HEK293T (cell line): ENCODE measurements around the gene SH3TC1.

Experiments used
- ARNT ChIP-seq: fragments of 450-650 bp; IDR thresholded peaks from 2 replicates; pipeline ENCODE4 v1.6.1; 2017; ENCODE audit warnings: mild to moderate bottlenecking
- BHLHE40 ChIP-seq: fragments of 450-650 bp; IDR thresholded peaks from 2 replicates; pipeline ENCODE4 v1.6.1; 2016; ENCODE audit warnings: mild to moderate bottlenecking, moderate library complexity, borderline replicate concordance
- CTBP1 ChIP-seq: fragments of 450-650 bp; IDR thresholded peaks from 2 replicates; pipeline ENCODE4 v1.6.1; 2016; ENCODE audit warnings: borderline replicate concordance
- ELF4 ChIP-seq: fragments of 450-650 bp; IDR thresholded peaks from 2 replicates; pipeline ENCODE4 v1.6.1; 2017; ENCODE audit warnings: antibody characterized with exemption
- FOXA1 ChIP-seq: fragments of 450-650 bp; IDR thresholded peaks from 2 replicates; pipeline ENCODE4 v1.6.1; 2016; ENCODE audit warnings: mild to moderate bottlenecking
- FOXK2 ChIP-seq: fragments of 450-650 bp; IDR thresholded peaks from 2 replicates; pipeline ENCODE4 v1.6.1; 2016; ENCODE audit warnings: mild to moderate bottlenecking
- FOXM1 ChIP-seq: fragments of 450-650 bp; IDR thresholded peaks from 2 replicates; pipeline ENCODE4 v1.6.1; 2017; ENCODE audit warnings: mild to moderate bottlenecking, borderline replicate concordance
- HDGF ChIP-seq: fragments of 450-650 bp; IDR thresholded peaks from 2 replicates; pipeline ENCODE4 v1.6.1; 2017; ENCODE audit warnings: antibody characterized with exemption, borderline replicate concordance
- L3MBTL2 ChIP-seq: fragments of 450-650 bp; conservative IDR thresholded peaks from 2 replicates; pipeline ENCODE4 v1.6.1; 2016; ENCODE audit warnings: mild to moderate bottlenecking
- NFRKB ChIP-seq: fragments of 450-650 bp; IDR thresholded peaks from 2 replicates; pipeline ENCODE4 v1.6.1; 2016; ENCODE audit warnings: mild to moderate bottlenecking, moderate library complexity
- SP1 ChIP-seq: fragments of 450-650 bp; IDR thresholded peaks from 2 replicates; pipeline ENCODE4 v1.6.1; 2017
- TARDBP ChIP-seq: fragments of 450-650 bp; IDR thresholded peaks from 2 replicates; pipeline ENCODE4 v1.6.1; 2016
- ZNF384 ChIP-seq: fragments of 450-650 bp; IDR thresholded peaks from 2 replicates; pipeline ENCODE4 v1.6.1; 2016
- TF ChIP-seq, protein P1 (sequence below): fragments of 450-650 bp; IDR thresholded peaks from 2 replicates; pipeline ENCODE4 v1.6.1; 2016

DNA sequence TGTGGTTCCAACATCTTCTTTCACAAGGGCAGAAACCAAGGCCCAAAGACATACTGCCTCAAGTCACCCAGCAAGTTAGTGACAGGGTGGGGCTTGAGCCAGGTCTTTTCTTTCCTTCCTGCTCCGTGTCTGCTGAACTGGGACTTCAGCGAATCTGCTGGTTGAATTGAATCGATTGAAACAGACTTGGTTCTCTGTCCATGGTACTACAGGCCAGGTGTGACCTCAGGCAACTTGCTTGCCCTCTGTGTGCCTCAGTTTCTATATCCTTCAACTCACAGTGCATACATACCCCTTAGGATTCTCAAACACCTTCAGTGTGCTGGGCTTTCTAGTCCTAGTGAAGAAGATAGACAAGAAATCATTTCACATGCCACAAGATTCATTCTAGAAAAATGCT, 38.5 kb upstream of the SH3TC1 start:
- no peak for TF ChIP-seq SP1
- TF ChIP-seq FOXK2, result no peak
- no peak for TF ChIP-seq FOXM1
- TF ChIP-seq, protein P1, sequence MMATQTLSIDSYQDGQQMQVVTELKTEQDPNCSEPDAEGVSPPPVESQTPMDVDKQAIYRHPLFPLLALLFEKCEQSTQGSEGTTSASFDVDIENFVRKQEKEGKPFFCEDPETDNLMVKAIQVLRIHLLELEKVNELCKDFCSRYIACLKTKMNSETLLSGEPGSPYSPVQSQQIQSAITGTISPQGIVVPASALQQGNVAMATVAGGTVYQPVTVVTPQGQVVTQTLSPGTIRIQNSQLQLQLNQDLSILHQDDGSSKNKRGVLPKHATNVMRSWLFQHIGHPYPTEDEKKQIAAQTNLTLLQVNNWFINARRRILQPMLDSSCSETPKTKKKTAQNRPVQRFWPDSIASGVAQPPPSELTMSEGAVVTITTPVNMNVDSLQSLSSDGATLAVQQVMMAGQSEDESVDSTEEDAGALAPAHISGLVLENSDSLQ, result no peak
- no peak for TF ChIP-seq NFRKB
- TF ChIP-seq L3MBTL2, result no peak
- no peak for TF ChIP-seq TARDBP
- no peak for TF ChIP-seq CTBP1
- no peak for TF ChIP-seq BHLHE40
- no peak for TF ChIP-seq ZNF384
- TF ChIP-seq HDGF, result no peak
- TF ChIP-seq ARNT, result no peak
- no peak for TF ChIP-seq ELF4
- TF ChIP-seq FOXA1, result no peak
